Trophoblast cell (in vitro differentiated cells and primary cell): ENCODE results near the gene DOP1A. TPM values are rescaled to one million over a fixed set of nuclear protein-coding genes. Genes with fewer than 3 reads are reported as not detected.

ENCODE experiments used
- DNase-seq, 2 donors: peaks; one replicate each; pipeline ENCODE4 v3.0.0-alpha.2; 2016
- H2AFZ ChIP-seq: 2 replicates; pipeline ENCODE4 v1.6.1; 2013; ENCODE audit warnings: low read length, moderate library complexity, mild to moderate bottlenecking; ENCODE audit not compliant: insufficient read depth, poor library complexity
- H2AK5ac ChIP-seq: 2 replicates; pipeline ENCODE4 v1.6.1; 2013; ENCODE audit warnings: mild to moderate bottlenecking, low read length
- H2BK120ac ChIP-seq: 2 replicates; pipeline ENCODE4 v1.6.1; 2013; ENCODE audit warnings: low read length, mild to moderate bottlenecking, moderate library complexity; ENCODE audit not compliant: insufficient read depth, poor library complexity
- H2BK12ac ChIP-seq: 2 replicates; pipeline ENCODE4 v1.6.1; 2013; ENCODE audit warnings: mild to moderate bottlenecking, low read length, moderate library complexity
- H2BK5ac ChIP-seq: 2 replicates; pipeline ENCODE4 v1.6.1; 2013; ENCODE audit warnings: low read length, low read depth, moderate library complexity, mild to moderate bottlenecking; ENCODE audit not compliant: poor library complexity
- H3K14ac ChIP-seq: 2 replicates; pipeline ENCODE4 v1.6.1; 2013; ENCODE audit warnings: mild to moderate bottlenecking, low read length
- H3K18ac ChIP-seq: 2 replicates; pipeline ENCODE4 v1.6.1; 2013; ENCODE audit warnings: mild to moderate bottlenecking, low read length
- H3K23ac ChIP-seq: 2 replicates; pipeline ENCODE4 v1.6.1; 2013; ENCODE audit warnings: low read length
- H3K27ac ChIP-seq: 2 replicates; pipeline ENCODE4 v1.5.1; 2013; ENCODE audit warnings: low read depth, mild to moderate bottlenecking, inconsistent platforms, low read length, moderate library complexity
- H3K27me3 ChIP-seq: 2 replicates; pipeline ENCODE4 v1.6.1; 2013; ENCODE audit warnings: inconsistent platforms, mild to moderate bottlenecking, low read length, moderate library complexity; ENCODE audit not compliant: insufficient read depth
- H3K36me3 ChIP-seq, 2 experiments: 1 replicate in 1 of 2; 2 replicates in 1 of 2; pipeline ENCODE4 v1.6.1; 2013; ENCODE audit warnings: low read length in 2 of 2, mild to moderate bottlenecking in 2 of 2, moderate library complexity in 1 of 2; ENCODE audit not compliant: insufficient read depth in 2 of 2, control insufficient read depth in 1 of 2
- H3K4ac ChIP-seq: 2 replicates; pipeline ENCODE4 v1.6.1; 2013; ENCODE audit warnings: low read depth, mild to moderate bottlenecking, low read length, moderate library complexity
- H3K4me1 ChIP-seq, 2 experiments: 1 replicate in 1 of 2; 2 replicates in 1 of 2; pipeline ENCODE4 v1.6.1; 2013; ENCODE audit warnings: low read length in 2 of 2, mild to moderate bottlenecking in 2 of 2, moderate library complexity in 1 of 2; ENCODE audit not compliant: insufficient read depth in 2 of 2, control insufficient read depth in 1 of 2
- H3K4me2 ChIP-seq: 2 replicates; pipeline ENCODE4 v1.6.1; 2013; ENCODE audit warnings: inconsistent platforms, mild to moderate bottlenecking, low read length, moderate library complexity
- H3K4me3 ChIP-seq: 2 replicates; pipeline ENCODE4 v1.5.1; 2013; ENCODE audit warnings: mild to moderate bottlenecking, low read depth, low read length, inconsistent platforms
- H3K79me1 ChIP-seq: one replicate; pipeline ENCODE4 v1.6.1; 2013; ENCODE audit warnings: low read length
- H3K79me2 ChIP-seq: 2 replicates; pipeline ENCODE4 v1.6.1; 2013; ENCODE audit warnings: low read length, mild to moderate bottlenecking; ENCODE audit not compliant: control insufficient read depth, insufficient read depth, poor library complexity
- H3K9ac ChIP-seq: 2 replicates; pipeline ENCODE4 v1.6.1; 2013; ENCODE audit warnings: mild to moderate bottlenecking, low read length
- H3K9me3 ChIP-seq: 2 replicates; pipeline ENCODE4 v1.6.1; 2013; ENCODE audit warnings: low read depth, mild to moderate bottlenecking, control low read depth, inconsistent platforms, low read length; ENCODE audit not compliant: insufficient read depth
- H4K12ac ChIP-seq: 2 replicates; pipeline ENCODE4 v1.6.1; 2013; ENCODE audit warnings: low read depth, mild to moderate bottlenecking, low read length, moderate library complexity
- H4K8ac ChIP-seq: 2 replicates; pipeline ENCODE4 v1.6.1; 2013; ENCODE audit warnings: low read depth, mild to moderate bottlenecking, low read length, moderate library complexity
- H4K91ac ChIP-seq: one replicate; pipeline ENCODE4 v1.6.1; 2013; ENCODE audit warnings: low read depth, mild to moderate bottlenecking, low read length, moderate library complexity
- WGBS: extraction: QIAGEN DNeasy Blood & Tissue Kit; methylation state at CpG from one replicate; pipeline ENCODE4 v1.1.7; 2013; ENCODE audit warnings: missing lambda C conversion rate; ENCODE audit not compliant: insufficient read length, insufficient coverage; ENCODE audit errors: extremely low coverage; 5-methylcytosine and 5-hydroxymethylcytosine counted together
- polyA plus RNA-seq: library from polyadenylated mRNA; stranded (reverse); fragments of 200-250 nt; gene quantifications from 2 replicates; pipeline ENCODE4 v1.2.3, GENCODE V29; 2013

DOP1A gene, protein sequence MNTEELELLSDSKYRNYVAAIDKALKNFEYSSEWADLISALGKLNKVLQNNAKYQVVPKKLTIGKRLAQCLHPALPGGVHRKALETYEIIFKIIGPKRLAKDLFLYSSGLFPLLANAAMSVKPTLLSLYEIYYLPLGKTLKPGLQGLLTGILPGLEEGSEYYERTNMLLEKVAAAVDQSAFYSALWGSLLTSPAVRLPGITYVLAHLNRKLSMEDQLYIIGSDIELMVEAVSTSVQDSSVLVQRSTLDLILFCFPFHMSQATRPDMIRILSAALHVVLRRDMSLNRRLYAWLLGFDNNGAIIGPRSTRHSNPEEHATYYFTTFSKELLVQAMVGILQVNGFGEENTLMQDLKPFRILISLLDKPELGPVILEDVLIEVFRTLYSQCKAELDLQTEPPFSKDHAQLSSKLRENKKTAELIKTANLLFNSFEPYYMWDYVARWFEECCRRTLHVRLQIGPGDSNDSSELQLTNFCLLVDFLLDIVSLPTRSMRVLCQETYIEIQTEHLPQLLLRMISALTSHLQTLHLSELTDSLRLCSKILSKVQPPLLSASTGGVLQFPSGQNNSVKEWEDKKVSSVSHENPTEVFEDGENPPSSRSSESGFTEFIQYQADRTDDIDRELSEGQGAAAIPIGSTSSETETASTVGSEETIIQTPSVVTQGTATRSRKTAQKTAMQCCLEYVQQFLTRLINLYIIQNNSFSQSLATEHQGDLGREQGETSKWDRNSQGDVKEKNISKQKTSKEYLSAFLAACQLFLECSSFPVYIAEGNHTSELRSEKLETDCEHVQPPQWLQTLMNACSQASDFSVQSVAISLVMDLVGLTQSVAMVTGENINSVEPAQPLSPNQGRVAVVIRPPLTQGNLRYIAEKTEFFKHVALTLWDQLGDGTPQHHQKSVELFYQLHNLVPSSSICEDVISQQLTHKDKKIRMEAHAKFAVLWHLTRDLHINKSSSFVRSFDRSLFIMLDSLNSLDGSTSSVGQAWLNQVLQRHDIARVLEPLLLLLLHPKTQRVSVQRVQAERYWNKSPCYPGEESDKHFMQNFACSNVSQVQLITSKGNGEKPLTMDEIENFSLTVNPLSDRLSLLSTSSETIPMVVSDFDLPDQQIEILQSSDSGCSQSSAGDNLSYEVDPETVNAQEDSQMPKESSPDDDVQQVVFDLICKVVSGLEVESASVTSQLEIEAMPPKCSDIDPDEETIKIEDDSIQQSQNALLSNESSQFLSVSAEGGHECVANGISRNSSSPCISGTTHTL (N-terminal part only)
- 3.6 TPM in 2 replicates for polyA plus RNA-seq

DNA sequence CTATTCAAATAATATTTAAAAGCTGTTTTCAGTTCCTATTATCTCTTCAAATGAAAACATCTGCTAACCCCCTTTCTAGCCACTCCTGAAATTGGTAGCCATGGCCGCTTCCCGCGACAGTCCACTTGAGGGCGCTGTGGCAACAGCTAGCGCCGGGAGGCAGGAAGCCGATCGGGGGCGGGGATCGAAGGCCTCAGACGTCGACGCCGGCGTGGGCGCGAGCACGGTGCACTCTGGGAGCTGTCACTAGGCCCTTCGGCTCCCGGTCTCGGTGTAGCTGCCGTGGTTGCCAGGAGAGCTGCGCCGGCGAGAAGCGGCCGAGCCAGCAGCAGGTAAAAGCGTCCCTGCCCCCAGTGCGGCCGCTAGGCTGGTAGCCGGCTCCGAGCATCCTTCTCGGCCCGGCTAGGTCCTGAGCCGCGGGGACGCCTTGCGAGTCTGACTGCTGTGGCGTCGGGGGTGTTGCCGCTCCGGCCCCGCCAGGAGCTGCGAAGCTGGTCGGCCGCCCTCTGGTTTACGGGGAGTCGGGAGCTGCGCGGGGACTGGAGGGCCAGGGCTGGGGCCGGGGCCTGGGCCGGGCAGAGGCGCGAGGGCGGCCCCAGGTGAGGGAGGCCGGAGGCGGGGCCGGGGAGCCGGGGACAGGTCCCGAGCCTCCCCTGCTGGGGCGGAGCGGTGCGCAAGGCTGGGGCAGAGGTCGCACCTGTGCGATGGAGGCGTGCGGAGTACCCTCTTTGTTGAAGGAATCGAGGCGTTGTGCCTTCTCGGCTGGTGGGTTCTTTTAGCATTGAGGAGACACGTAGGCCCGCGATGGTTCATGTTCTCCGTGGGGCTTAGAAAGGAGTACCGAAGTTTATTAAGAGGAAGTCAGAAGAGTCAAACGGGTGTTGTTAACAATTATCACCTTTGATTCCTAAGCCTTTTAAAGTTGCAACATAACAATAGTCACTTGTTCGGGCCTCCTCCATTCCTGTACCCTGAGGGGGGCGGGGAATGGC lies at the start of gene DOP1A:
DOP1A (plus strand) TSS at position 224 of the 992 bp plus-strand sequence. CDS start 29,307 bp downstream, outside the sequence.
- Histone ChIP-seq H3K4me1 (peaks cover 2% of the 10 kb centered on the region in 2 experiments), H2BK120ac (no peak within 1 kb of the TSS), H3K23ac (no peak within 1 kb of the TSS), H4K8ac (peak within 1 kb of the TSS; percentile 20), H3K4me2 (peak within 1 kb of the TSS; percentile 82), H2AFZ (peak within 1 kb of the TSS; percentile 91), H3K14ac (peak within 1 kb of the TSS; percentile 21), H4K12ac (peak within 1 kb of the TSS; percentile 26), H3K4me3 (peak within 1 kb of the TSS; percentile 92), H4K91ac (peak within 1 kb of the TSS; percentile 37), H3K27me3 (no peaks in the 10 kb centered on the region), H3K27ac (peak within 1 kb of the TSS; percentile 65), H3K18ac (peak within 1 kb of the TSS; percentile 32), H3K9ac (peak within 1 kb of the TSS; percentile 69), H2AK5ac (no peak within 1 kb of the TSS), H2BK5ac (no peak within 1 kb of the TSS), H3K36me3 (no peaks in the 10 kb centered on the region), H3K79me2 (peaks cover 3% of the 10 kb centered on the region), H3K4ac (no peak within 1 kb of the TSS), H2BK12ac (no peak within 1 kb of the TSS), H3K79me1 (peaks cover 6% of the 10 kb centered on the region), H3K9me3 (no peaks in the 10 kb centered on the region)
- DNase-seq, result peak; percentile 95 to 99
- no CpG with 5 or more reads among the region's 78 CpGs for WGBS

DNA sequence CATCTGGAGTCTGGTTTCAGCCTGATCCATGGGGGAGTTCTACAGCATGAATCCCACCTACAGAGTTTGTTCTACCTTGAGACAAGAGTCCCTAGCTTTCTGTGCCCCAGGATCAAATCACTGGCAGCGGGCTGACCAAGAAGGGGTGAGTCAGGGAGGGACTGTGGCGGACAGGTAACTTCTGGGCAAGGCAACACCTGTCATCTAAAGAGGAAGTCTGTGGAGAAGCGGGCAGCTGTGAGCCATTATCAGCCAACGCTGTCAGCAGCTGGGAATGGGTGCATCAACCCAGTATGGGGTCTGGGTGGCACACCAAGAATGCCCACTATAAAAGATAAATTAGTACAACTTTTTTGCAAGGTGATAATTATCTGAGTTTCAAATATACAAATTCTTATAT lies 47.7 kb upstream of the DOP1A start:
- Histone ChIP-seq H2BK12ac (no peak overlapping the region), H3K18ac (no peak overlapping the region), H4K8ac (no peak overlapping the region), H3K79me1 (no peaks in the 10 kb centered on the region), H3K27ac (no peak overlapping the region), H3K9me3 (no peaks in the 10 kb centered on the region), H3K14ac (no peak overlapping the region), H2AFZ (no peak overlapping the region), H2AK5ac (no peak overlapping the region), H4K91ac (no peak overlapping the region), H3K4me1 (no peaks in the 10 kb centered on the region), H2BK5ac (no peak overlapping the region), H3K79me2 (no peaks in the 10 kb centered on the region), H3K27me3 (no peaks in the 10 kb centered on the region), H3K4me2 (no peak overlapping the region), H2BK120ac (no peak overlapping the region), H3K4ac (no peak overlapping the region), H3K23ac (no peak overlapping the region), H3K4me3 (no peak overlapping the region), H3K36me3 (peaks cover 0 to 2% of the 10 kb centered on the region in 2 experiments), H4K12ac (no peak overlapping the region), H3K9ac (no peak overlapping the region)
- no CpG with 5 or more reads among the region's 4 CpGs for WGBS
- DNase-seq, result no peak

DNA sequence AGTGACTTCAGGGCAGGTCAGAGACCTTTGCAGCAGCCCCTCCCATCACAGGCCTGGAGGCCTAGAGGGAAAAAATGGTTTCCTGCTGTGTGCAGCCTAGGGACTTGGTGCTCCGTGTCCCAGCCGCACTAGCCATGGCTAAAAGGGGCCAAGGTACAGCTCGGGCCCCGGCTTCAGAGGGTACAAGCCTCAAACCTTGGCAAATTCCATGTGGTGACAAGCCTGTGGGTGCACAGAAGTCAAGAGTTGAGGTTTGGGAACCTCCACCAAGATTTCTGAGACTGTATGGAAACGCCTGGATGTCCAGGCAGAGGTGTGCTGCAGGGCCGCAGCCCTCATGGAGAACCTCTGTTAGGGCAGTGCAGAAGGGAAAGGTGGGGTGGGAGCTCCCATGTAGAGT lies 35.8 kb upstream of the DOP1A start:
- no peak overlapping the region for H2AFZ ChIP-seq
- no peak overlapping the region for H4K91ac ChIP-seq
- H2BK5ac ChIP-seq, result no peak overlapping the region
- H3K9me3 ChIP-seq, result peaks cover 9% of the 10 kb centered on the region
- H3K9ac ChIP-seq, result no peak overlapping the region
- H4K12ac ChIP-seq, result no peak overlapping the region
- no CpG with 5 or more reads among the region's 6 CpGs for WGBS
- no peak overlapping the region for H3K4me3 ChIP-seq
- H3K27ac ChIP-seq, result no peak overlapping the region
- H3K36me3 ChIP-seq, result peaks cover 6 to 11% of the 10 kb centered on the region in 2 experiments
- H3K4ac ChIP-seq, result no peak overlapping the region
- DNase-seq, result no peak
- H3K14ac ChIP-seq, result no peak overlapping the region
- H3K4me2 ChIP-seq, result no peak overlapping the region
- H2BK120ac ChIP-seq, result no peak overlapping the region
- H3K18ac ChIP-seq, result no peak overlapping the region
- no peaks in the 10 kb centered on the region for H3K79me2 ChIP-seq
- no peak overlapping the region for H4K8ac ChIP-seq
- H3K23ac ChIP-seq, result no peak overlapping the region
- H3K27me3 ChIP-seq, result no peaks in the 10 kb centered on the region
- H3K4me1 ChIP-seq, result no peaks in the 10 kb centered on the region
- no peak overlapping the region for H2AK5ac ChIP-seq
- no peak overlapping the region for H2BK12ac ChIP-seq
- H3K79me1 ChIP-seq, result no peaks in the 10 kb centered on the region
